DND-41 (cell line): ENCODE data around the gene RGS14.

ENCODE experiments used
- ATAC-seq: fragments of 200-7000 bp; cut with Tn5 transposase; 3 replicates; pipeline ENCODE4 v1.9.1; 2021; ENCODE audit warnings: low read depth; ENCODE audit not compliant: insufficient read depth
- DNase-seq: peaks from one replicate; pipeline ENCODE4 v3.0.0-alpha.2; 2020
- H2AFZ ChIP-seq: 2 replicates; pipeline ENCODE4 v1.6.0; 2012; ENCODE audit warnings: low read depth, low read length
- H3K27ac ChIP-seq: 2 replicates; pipeline ENCODE4 v1.5.1; 2012; ENCODE audit warnings: low read length, inconsistent platforms
- H3K27me3 ChIP-seq: fragments of 200-600 bp; sonication (generic); 2 replicates; pipeline ENCODE4 v1.6.0; 2012; ENCODE audit warnings: low read length, mild to moderate bottlenecking, inconsistent platforms; ENCODE audit not compliant: insufficient read depth, poor library complexity
- H3K36me3 ChIP-seq: 2 replicates; pipeline ENCODE4 v1.5.1; 2012; ENCODE audit warnings: low read length, inconsistent platforms; ENCODE audit not compliant: insufficient read depth
- H3K4me1 ChIP-seq: 2 replicates; pipeline ENCODE4 v1.5.1; 2012; ENCODE audit warnings: mild to moderate bottlenecking, low read length; ENCODE audit not compliant: insufficient read depth
- H3K4me2 ChIP-seq: 2 replicates; pipeline ENCODE4 v1.6.0; 2012; ENCODE audit warnings: mild to moderate bottlenecking, moderate library complexity, low read length, inconsistent platforms; ENCODE audit not compliant: insufficient read depth
- H3K4me3 ChIP-seq, 2 experiments: fragments of 200-600 bp in 1 of 2; shearing (Covaris generic) in 1 of 2; 2 replicates each; pipeline ENCODE4 v1.5.1; 2012 to 2016; ENCODE audit warnings: inconsistent platforms in 2 of 2, low read length in 2 of 2, mild to moderate bottlenecking in 2 of 2, low read depth in 1 of 2, moderate library complexity in 1 of 2
- H3K79me2 ChIP-seq: 2 replicates; pipeline ENCODE4 v1.6.0; 2012; ENCODE audit warnings: low read length, inconsistent platforms; ENCODE audit not compliant: insufficient read depth
- H3K9ac ChIP-seq: 2 replicates; pipeline ENCODE4 v1.6.0; 2012; ENCODE audit warnings: low read depth, mild to moderate bottlenecking, inconsistent platforms, low read length, moderate library complexity
- H3K9me3 ChIP-seq: 2 replicates; pipeline ENCODE4 v1.5.1; 2012; ENCODE audit warnings: low read length, moderate library complexity, mild to moderate bottlenecking, inconsistent platforms; ENCODE audit not compliant: insufficient read depth, severe bottlenecking
- H4K20me1 ChIP-seq: 2 replicates; pipeline ENCODE4 v1.6.0; 2012; ENCODE audit warnings: low read length; ENCODE audit not compliant: insufficient read depth
- EZH2 ChIP-seq: IDR thresholded peaks from 3 replicates; pipeline ENCODE4 v1.6.1; 2012; ENCODE audit warnings: borderline replicate concordance, low read depth, mild to moderate bottlenecking, moderate library complexity, low read length, inconsistent platforms; ENCODE audit not compliant: severe bottlenecking
- TF ChIP-seq, protein P1 (sequence below): IDR thresholded peaks from 2 replicates; pipeline ENCODE4 v1.5.1; 2012; ENCODE audit warnings: borderline replicate concordance, low read length, moderate library complexity, mild to moderate bottlenecking; ENCODE audit not compliant: poor library complexity, severe bottlenecking; ENCODE audit errors: extremely low read depth

The RGS14 gene

DNA sequence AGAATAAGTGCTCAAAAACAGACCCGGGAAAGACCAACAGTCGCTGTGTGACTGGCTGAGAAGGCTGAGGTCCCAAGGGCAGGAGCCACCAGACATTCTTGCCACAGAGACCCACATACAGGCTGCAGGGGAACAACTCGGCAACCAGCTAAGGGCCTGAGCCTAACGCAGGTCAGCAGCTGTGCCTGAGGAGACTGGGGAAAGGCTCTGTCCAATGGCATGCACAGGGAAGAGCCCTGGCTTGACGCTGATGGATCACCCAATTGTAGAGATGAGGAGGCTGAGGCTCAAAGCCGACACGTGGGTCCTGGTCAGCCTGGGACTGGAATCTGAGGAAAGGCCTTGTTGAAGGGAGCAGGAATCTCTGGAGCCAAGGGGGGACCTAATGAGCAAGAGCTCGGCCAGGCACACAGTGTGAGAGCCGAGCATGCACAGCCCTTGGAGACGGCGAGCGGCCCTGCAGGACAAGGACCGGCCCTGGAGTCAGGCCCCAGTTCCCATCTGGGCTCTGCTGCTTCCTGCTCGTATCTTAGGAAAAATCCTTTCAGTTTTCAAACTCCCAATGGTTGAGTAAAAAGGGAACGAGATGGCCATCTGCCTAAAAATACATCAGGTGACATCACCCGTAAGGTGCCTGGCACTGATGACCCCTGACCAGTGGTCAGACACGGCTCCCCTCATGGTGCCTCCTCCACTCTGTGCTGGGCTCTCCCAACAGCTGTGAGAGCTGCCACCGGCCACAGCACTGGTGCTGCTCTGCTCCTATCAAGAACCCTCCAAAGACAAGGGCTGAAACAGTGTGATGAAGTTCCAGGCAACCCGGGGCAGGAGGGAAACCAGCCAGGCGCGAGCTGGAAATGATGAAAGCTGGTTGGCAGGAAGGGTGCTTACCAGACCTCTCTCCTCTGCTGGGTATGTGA, 22.7 kb upstream of the RGS14 start:
- no peak overlapping the region for H2AFZ ChIP-seq
- peaks cover 42% of the 10 kb centered on the region; the same call in 1 of the 2 replicates for H4K20me1 ChIP-seq
- no peaks in the 10 kb centered on the region for H3K4me1 ChIP-seq
- no peaks in the 10 kb centered on the region for H3K9me3 ChIP-seq
- DNase-seq (no peak), ATAC-seq (no peak)
- H3K4me2 ChIP-seq = no peak overlapping the region
- H3K9ac ChIP-seq = no peak overlapping the region
- TF ChIP-seq, protein P1, sequence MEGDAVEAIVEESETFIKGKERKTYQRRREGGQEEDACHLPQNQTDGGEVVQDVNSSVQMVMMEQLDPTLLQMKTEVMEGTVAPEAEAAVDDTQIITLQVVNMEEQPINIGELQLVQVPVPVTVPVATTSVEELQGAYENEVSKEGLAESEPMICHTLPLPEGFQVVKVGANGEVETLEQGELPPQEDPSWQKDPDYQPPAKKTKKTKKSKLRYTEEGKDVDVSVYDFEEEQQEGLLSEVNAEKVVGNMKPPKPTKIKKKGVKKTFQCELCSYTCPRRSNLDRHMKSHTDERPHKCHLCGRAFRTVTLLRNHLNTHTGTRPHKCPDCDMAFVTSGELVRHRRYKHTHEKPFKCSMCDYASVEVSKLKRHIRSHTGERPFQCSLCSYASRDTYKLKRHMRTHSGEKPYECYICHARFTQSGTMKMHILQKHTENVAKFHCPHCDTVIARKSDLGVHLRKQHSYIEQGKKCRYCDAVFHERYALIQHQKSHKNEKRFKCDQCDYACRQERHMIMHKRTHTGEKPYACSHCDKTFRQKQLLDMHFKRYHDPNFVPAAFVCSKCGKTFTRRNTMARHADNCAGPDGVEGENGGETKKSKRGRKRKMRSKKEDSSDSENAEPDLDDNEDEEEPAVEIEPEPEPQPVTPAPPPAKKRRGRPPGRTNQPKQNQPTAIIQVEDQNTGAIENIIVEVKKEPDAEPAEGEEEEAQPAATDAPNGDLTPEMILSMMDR = no peak
- TF ChIP-seq EZH2 = no peak
- H3K36me3 ChIP-seq = peaks cover 92% of the 10 kb centered on the region
- H3K27me3 ChIP-seq = no peaks in the 10 kb centered on the region
- no peak overlapping the region for H3K4me3 ChIP-seq
- peaks cover 14% of the 10 kb centered on the region for H3K79me2 ChIP-seq
- H3K27ac ChIP-seq = no peak overlapping the region

DNA sequence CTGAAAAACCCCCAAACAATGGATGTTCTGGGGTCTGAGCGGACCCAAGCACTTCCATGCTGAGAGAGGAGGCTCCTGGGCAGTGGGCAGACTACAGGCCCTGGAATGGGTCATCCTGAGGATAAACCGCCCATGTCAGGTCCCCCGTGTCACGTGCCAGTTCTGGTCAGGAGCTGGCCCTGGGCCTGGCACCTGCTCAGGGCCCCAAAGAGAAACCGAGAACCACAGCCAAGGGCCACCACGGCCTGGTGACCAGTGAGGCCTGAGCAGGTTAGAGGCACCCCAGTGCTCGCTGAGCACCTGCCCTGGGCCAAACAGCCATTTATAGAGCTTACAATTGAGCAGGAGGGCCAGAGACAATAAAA, 22.0 kb upstream of the RGS14 start:
- Histone ChIP-seq H3K36me3 (peaks cover 93% of the 10 kb centered on the region), H3K27ac (no peak overlapping the region), H3K9me3 (no peaks in the 10 kb centered on the region), H3K4me3 (no peak overlapping the region), H3K9ac (no peak overlapping the region), H3K79me2 (peaks cover 18% of the 10 kb centered on the region), H3K4me2 (no peak overlapping the region), H2AFZ (no peak overlapping the region), H3K4me1 (no peaks in the 10 kb centered on the region), H3K27me3 (no peaks in the 10 kb centered on the region), H4K20me1 (peaks cover 42% of the 10 kb centered on the region; the same call in 1 of the 2 replicates)
- no peak for TF ChIP-seq EZH2
- ATAC-seq = no peak
- DNase-seq = no peak

DNA sequence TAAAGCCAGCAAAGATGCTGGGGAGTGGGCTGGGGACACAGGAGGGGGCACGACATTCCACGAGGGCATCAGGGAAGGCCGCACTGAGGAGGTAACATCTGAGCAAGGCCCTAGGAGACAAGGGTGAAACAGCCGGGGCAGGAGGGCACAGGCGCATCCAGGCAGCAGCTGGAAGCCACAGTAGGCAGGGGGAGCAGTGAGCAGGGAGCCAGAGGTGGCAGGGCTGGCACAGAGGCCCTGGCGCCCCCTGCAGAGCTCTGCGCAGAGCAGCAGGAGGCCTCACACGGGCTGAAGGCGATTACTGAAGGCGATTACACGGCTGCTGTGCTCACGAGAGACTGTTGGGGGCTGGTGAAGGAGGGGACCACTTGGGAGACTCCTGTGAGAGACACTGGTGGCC, 21.6 kb upstream of the RGS14 start:
- Histone ChIP-seq H3K36me3 (peaks cover 93% of the 10 kb centered on the region), H3K9me3 (no peaks in the 10 kb centered on the region), H3K9ac (no peak overlapping the region), H3K79me2 (peaks cover 18% of the 10 kb centered on the region), H3K4me3 (no peak overlapping the region), H2AFZ (no peak overlapping the region), H4K20me1 (peaks cover 40% of the 10 kb centered on the region; the same call in 1 of the 2 replicates), H3K27me3 (no peaks in the 10 kb centered on the region), H3K4me2 (no peak overlapping the region), H3K27ac (no peak overlapping the region), H3K4me1 (no peaks in the 10 kb centered on the region)
- ATAC-seq = peak; percentile 87
- no peak for TF ChIP-seq EZH2
- TF ChIP-seq, protein P1 = peak; percentile 66
- DNase-seq = peak; percentile 53
